ENCODE results near the gene CASR. TPM values are rescaled to one million over a fixed set of nuclear protein-coding genes. Genes with fewer than 3 reads are reported as not detected.

Gene CASR
- total RNA-seq, 3 donors from 2014 or later = not detected

DNA sequence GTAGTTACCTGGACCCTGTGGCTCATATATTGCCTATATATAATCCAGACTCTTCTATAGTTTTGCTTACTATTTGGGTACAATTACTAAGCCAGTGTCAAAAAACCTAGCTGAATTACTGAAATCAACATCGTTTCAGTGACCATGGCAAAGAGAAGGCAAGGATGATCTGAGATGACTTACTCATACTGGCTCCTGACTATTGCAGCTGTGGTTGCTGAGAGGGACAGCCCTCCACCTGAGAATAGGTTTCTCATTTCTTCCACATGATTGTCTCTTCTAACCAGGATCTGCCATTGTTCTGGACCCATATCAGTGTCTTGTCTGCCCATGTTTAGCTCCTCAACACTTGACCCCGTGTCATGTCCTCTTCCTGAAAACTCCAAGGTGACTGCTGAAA lies 30.2 kb downstream of the CASR start:
- no peaks in the 10 kb centered on the region for H3K4me1 ChIP-seq
- intact Hi-C loops (cut with DNase I; ENCODE audit: low total_unique reads) = no loop called here
- no peak overlapping the region for H3K4me3 ChIP-seq
- no peak overlapping the region for H3K27ac ChIP-seq
- DNase-seq (ENCODE audit: low spot score in 2 of 2) = no peak
- no peaks in the 10 kb centered on the region for H3K27me3 ChIP-seq
- no peaks in the 10 kb centered on the region for H3K36me3 ChIP-seq
- no peak for TF ChIP-seq POLR2AphosphoS5 (IDR thresholded peaks at IDR 0.05)
- no peak for TF ChIP-seq POLR2A (IDR thresholded peaks at IDR 0.05)
- TF ChIP-seq, protein P1, sequence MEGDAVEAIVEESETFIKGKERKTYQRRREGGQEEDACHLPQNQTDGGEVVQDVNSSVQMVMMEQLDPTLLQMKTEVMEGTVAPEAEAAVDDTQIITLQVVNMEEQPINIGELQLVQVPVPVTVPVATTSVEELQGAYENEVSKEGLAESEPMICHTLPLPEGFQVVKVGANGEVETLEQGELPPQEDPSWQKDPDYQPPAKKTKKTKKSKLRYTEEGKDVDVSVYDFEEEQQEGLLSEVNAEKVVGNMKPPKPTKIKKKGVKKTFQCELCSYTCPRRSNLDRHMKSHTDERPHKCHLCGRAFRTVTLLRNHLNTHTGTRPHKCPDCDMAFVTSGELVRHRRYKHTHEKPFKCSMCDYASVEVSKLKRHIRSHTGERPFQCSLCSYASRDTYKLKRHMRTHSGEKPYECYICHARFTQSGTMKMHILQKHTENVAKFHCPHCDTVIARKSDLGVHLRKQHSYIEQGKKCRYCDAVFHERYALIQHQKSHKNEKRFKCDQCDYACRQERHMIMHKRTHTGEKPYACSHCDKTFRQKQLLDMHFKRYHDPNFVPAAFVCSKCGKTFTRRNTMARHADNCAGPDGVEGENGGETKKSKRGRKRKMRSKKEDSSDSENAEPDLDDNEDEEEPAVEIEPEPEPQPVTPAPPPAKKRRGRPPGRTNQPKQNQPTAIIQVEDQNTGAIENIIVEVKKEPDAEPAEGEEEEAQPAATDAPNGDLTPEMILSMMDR (IDR thresholded peaks at IDR 0.05) = no peak
- H3K9me3 ChIP-seq = no peaks in the 10 kb centered on the region

- no peak overlapping the region for H3K4me3 ChIP-seq
- H3K27me3 ChIP-seq = no peaks in the 10 kb centered on the region
- H3K27ac ChIP-seq = no peak overlapping the region
- H3K9me3 ChIP-seq = no peaks in the 10 kb centered on the region
- intact Hi-C loops (cut with DNase I; ENCODE audit: low total_unique reads) = no loop called here
- H3K36me3 ChIP-seq = no peaks in the 10 kb centered on the region
- no peak for DNase-seq (ENCODE audit: low spot score in 2 of 2)
- TF ChIP-seq, protein P1 (IDR thresholded peaks at IDR 0.05) = no peak
- TF ChIP-seq POLR2AphosphoS5 (IDR thresholded peaks at IDR 0.05) (no peak), POLR2A (IDR thresholded peaks at IDR 0.05) (no peak)
- H3K4me1 ChIP-seq = no peaks in the 10 kb centered on the region
Measured at GRCh38 chr3:122214711-122215110, 31.2 kb downstream of the CASR start.

DNA sequence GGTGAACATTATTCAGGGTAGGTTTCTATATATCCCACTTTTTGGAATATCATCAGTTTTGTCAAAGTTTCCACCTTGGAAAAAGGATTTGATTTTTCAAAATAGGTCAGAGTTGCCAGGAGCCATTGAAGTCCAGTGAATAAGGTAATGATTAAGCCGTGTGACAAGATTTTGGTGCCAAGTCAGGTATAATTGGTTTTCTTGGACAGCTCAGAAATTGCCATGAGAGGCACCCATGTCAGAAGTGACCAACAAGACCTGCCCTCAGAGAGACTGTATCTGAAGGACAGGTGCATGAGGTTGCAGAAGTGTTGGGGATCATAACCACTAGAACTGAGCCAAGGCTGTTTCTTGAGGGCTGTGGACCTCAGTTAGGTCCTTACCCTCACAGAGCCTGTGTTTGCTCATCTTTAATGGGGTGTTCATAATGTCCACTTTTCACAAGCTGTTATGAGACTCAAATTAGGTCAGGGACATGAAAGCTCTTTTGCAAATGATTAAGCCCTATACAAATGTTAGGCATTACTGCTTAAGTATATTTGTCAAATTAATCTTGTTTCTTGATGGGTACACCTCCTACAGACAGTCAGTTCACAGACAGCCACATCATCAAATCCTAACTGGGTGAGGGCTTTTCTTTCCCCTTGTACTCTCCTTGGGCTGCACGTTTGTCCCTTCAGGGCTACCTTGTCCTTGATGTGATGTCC lies 32.3 kb downstream of the CASR start:
- TF ChIP-seq POLR2AphosphoS5 (IDR thresholded peaks at IDR 0.05) (no peak), POLR2A (IDR thresholded peaks at IDR 0.05) (no peak)
- TF ChIP-seq, protein P1 (IDR thresholded peaks at IDR 0.05) = no peak
- Histone ChIP-seq H3K4me1 (no peaks in the 10 kb centered on the region), H3K9me3 (no peaks in the 10 kb centered on the region), H3K36me3 (no peaks in the 10 kb centered on the region), H3K27me3 (no peaks in the 10 kb centered on the region), H3K27ac (no peak overlapping the region), H3K4me3 (no peak overlapping the region)
- no peak for DNase-seq (ENCODE audit: low spot score in 2 of 2)
- intact Hi-C loops (cut with DNase I; ENCODE audit: low total_unique reads) = no loop called here

- Histone ChIP-seq H3K9me3 (no peaks in the 10 kb centered on the region), H3K36me3 (no peaks in the 10 kb centered on the region), H3K27ac (no peak overlapping the region), H3K4me3 (no peak overlapping the region), H3K4me1 (no peaks in the 10 kb centered on the region), H3K27me3 (no peaks in the 10 kb centered on the region)
- no peak for DNase-seq (ENCODE audit: low spot score in 2 of 2)
- intact Hi-C loops (cut with DNase I; ENCODE audit: low total_unique reads) = no loop called here
- TF ChIP-seq POLR2A (IDR thresholded peaks at IDR 0.05) (no peak), POLR2AphosphoS5 (IDR thresholded peaks at IDR 0.05) (no peak)
- TF ChIP-seq, protein P1 (IDR thresholded peaks at IDR 0.05) = no peak
Measured at GRCh38 chr3:122217901-122218300, 34.4 kb downstream of the CASR start.

DNA sequence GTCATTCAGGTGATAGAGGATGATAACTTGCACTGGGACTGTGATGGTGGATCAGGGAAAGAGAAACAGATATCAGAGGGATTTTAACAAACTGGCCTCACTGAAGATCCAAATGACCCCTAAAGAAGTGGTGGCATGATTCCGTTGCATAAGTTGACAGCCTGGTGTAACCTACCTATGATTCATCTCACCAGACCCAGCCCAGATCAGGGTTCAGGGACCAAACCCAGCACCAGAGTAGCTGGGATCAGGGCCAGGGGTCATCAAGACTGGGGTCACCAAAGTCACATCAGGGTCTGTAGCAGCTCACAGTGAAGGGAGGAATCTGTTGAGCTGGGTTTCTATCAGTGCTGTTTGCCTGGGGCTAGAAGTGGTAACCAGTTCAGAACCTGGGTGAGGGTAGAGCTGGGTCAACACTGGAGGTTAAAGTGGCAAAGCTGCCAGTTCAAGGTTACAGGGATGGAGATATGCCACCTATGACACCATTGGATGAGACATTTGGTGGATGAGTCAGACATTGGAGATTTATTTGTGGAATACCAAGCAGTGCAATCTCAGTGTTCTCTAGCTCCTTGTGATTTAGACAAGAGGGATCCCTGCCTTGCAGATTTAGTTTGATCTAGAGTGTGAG lies 35.9 kb downstream of the CASR start:
- TF ChIP-seq POLR2A (IDR thresholded peaks at IDR 0.05) (no peak), POLR2AphosphoS5 (IDR thresholded peaks at IDR 0.05) (no peak)
- TF ChIP-seq, protein P1 (IDR thresholded peaks at IDR 0.05) = no peak
- intact Hi-C loops (cut with DNase I; ENCODE audit: low total_unique reads) = no loop called here

More for the DNA sequence above, 35.9 kb downstream of the CASR start:
- no peak overlapping the region for H3K27ac ChIP-seq
- no peaks in the 10 kb centered on the region for H3K27me3 ChIP-seq
- DNase-seq (ENCODE audit: low spot score in 2 of 2) = no peak
- no peaks in the 10 kb centered on the region for H3K4me1 ChIP-seq
- no peak overlapping the region for H3K4me3 ChIP-seq
- no peaks in the 10 kb centered on the region for H3K36me3 ChIP-seq
- peaks cover 0 to under 1% of the 10 kb centered on the region in 2 donors for H3K9me3 ChIP-seq

Data from breast epithelium (tissue), 4 donors.